HG02610 (cell line): ENCODE data around the gene ARHGAP22.

ENCODE experiments used
- ATAC-seq: cut with Tn5 transposase; IDR thresholded peaks from one replicate; pipeline ENCODE4 v1.9.1; 2021; ENCODE audit warnings: mild to moderate bottlenecking, moderate library complexity; ENCODE audit not compliant: unreplicated experiment

ARHGAP22 gene

GRCh38 chr10:48608279-48608681 is 3.4 kb upstream of the ARHGAP22 start:
- peak; percentile 65 for ATAC-seq

GRCh38 chr10:48607356-48608278 is 2.7 kb upstream of the ARHGAP22 start:
- ATAC-seq: no peak

- no peak for ATAC-seq
Observed at GRCh38 chr10:48606530-48607355, 1.9 kb upstream of the ARHGAP22 start.

GRCh38 chr10:48605786-48606529 is 1.1 kb upstream of the ARHGAP22 start:
- ATAC-seq: no peak

- no peak for ATAC-seq
Observed at GRCh38 chr10:48604039-48604990, 558 bp downstream of the ARHGAP22 start.

- no peak for ATAC-seq
Observed at GRCh38 chr10:48603421-48604038, 1.3 kb downstream of the ARHGAP22 start.

- ATAC-seq: no peak
Observed at GRCh38 chr10:48602401-48603135, 2.3 kb downstream of the ARHGAP22 start.

- no peak for ATAC-seq
Observed at GRCh38 chr10:48601789-48602188, 3.1 kb downstream of the ARHGAP22 start.

GRCh38 chr10:48600645-48601505 is 4.0 kb downstream of the ARHGAP22 start:
- no peak for ATAC-seq

GRCh38 chr10:48599830-48600134 is 5.1 kb downstream of the ARHGAP22 start:
- no peak for ATAC-seq

- ATAC-seq: no peak
Observed at GRCh38 chr10:48598936-48599829, 5.7 kb downstream of the ARHGAP22 start.

- ATAC-seq: no peak
Observed at GRCh38 chr10:48598243-48598935, 6.5 kb downstream of the ARHGAP22 start.

- no peak for ATAC-seq
Observed at GRCh38 chr10:48595539-48595932, 9.3 kb downstream of the ARHGAP22 start.

GRCh38 chr10:48594803-48595538 is 9.9 kb downstream of the ARHGAP22 start:
- ATAC-seq: no peak

- ATAC-seq: no peak
Observed at GRCh38 chr10:48594371-48594770, 10.5 kb downstream of the ARHGAP22 start.

GRCh38 chr10:48592346-48592745 is 12.5 kb downstream of the ARHGAP22 start:
- no peak for ATAC-seq
